ENCODE data around the gene SETBP1.

Gene SETBP1

GRCh38 chr18:44677933-44678332 is 2.8 kb upstream of the SETBP1 start:
- H3K27ac ChIP-seq (ENCODE audit: low read depth, low read length, poor library complexity, severe bottlenecking), result no peak overlapping the region
- H3K27me3 ChIP-seq (ENCODE audit: insufficient read depth, low read length), result no peaks in the 10 kb centered on the region
- H3K4me1 ChIP-seq (ENCODE audit: insufficient read depth, low read length, severe bottlenecking), result peaks cover 27% of the 10 kb centered on the region
- TF ChIP-seq CTCF (IDR thresholded peaks at IDR 0.05; ENCODE audit: low read length) (no peak), EZH2 (IDR thresholded peaks at IDR 0.05; ENCODE audit: borderline replicate concordance, low read length) (no peak)
- H3K4me2 ChIP-seq (ENCODE audit: low read length), result no peak overlapping the region
- no peaks in the 10 kb centered on the region for H3K9me2 ChIP-seq (ENCODE audit: low read depth, low read length)
- no peak overlapping the region for H3K4me3 ChIP-seq (ENCODE audit: low read depth, low read length, poor library complexity, severe bottlenecking)
- H3K36me3 ChIP-seq (ENCODE audit: insufficient read depth, low read length), result no peaks in the 10 kb centered on the region
- no peak overlapping the region for H2AFZ ChIP-seq (ENCODE audit: low read length)
- H3K9ac ChIP-seq (ENCODE audit: low read length), result no peak overlapping the region
- H3K79me2 ChIP-seq (ENCODE audit: insufficient read depth, low read length), result no peaks in the 10 kb centered on the region
- no peaks in the 10 kb centered on the region for H3F3A ChIP-seq (ENCODE audit: insufficient read depth, low read length)
- no peaks in the 10 kb centered on the region for H3K9me3 ChIP-seq (ENCODE audit: low read length)
- H4K20me1 ChIP-seq (ENCODE audit: insufficient read depth, low read length), result no peaks in the 10 kb centered on the region

- peak overlapping the region; percentile 89 for H3K4me3 ChIP-seq (ENCODE audit: low read depth, low read length, poor library complexity, severe bottlenecking)
- H3K79me2 ChIP-seq (ENCODE audit: insufficient read depth, low read length), result no peaks in the 10 kb centered on the region
- no peaks in the 10 kb centered on the region for H3K36me3 ChIP-seq (ENCODE audit: insufficient read depth, low read length)
- no peaks in the 10 kb centered on the region for H3K9me3 ChIP-seq (ENCODE audit: low read length)
- no peaks in the 10 kb centered on the region for H3F3A ChIP-seq (ENCODE audit: insufficient read depth, low read length)
- H3K9me2 ChIP-seq (ENCODE audit: low read depth, low read length), result no peaks in the 10 kb centered on the region
- H3K27me3 ChIP-seq (ENCODE audit: insufficient read depth, low read length), result no peaks in the 10 kb centered on the region
- H4K20me1 ChIP-seq (ENCODE audit: insufficient read depth, low read length), result no peaks in the 10 kb centered on the region
- TF ChIP-seq CTCF (IDR thresholded peaks at IDR 0.05; ENCODE audit: low read length) (no peak), EZH2 (IDR thresholded peaks at IDR 0.05; ENCODE audit: borderline replicate concordance, low read length) (no peak)
- peaks cover 34% of the 10 kb centered on the region for H3K4me1 ChIP-seq (ENCODE audit: insufficient read depth, low read length, severe bottlenecking)
- H3K9ac ChIP-seq (ENCODE audit: low read length), result no peak overlapping the region; the same call in 1 of the 2 replicates
- H3K4me2 ChIP-seq (ENCODE audit: low read length), result peak overlapping the region; percentile 75
- H3K27ac ChIP-seq (ENCODE audit: low read depth, low read length, poor library complexity, severe bottlenecking), result no peak overlapping the region
- H2AFZ ChIP-seq (ENCODE audit: low read length), result peak overlapping the region; percentile 28; the same call in 1 of the 2 replicates
Observed at GRCh38 chr18:44678725-44679055, 2.0 kb upstream of the SETBP1 start.

GRCh38 chr18:44679056-44679913 is 1.4 kb upstream of the SETBP1 start:
- H3K9ac ChIP-seq (ENCODE audit: low read length), result peak overlapping the region; percentile 86

More at GRCh38 chr18:44679056-44679913, 1.4 kb upstream of the SETBP1 start:
- no peaks in the 10 kb centered on the region for H3F3A ChIP-seq (ENCODE audit: insufficient read depth, low read length)
- H3K4me3 ChIP-seq (ENCODE audit: low read depth, low read length, poor library complexity, severe bottlenecking), result peak overlapping the region; percentile 89
- H3K27me3 ChIP-seq (ENCODE audit: insufficient read depth, low read length), result no peaks in the 10 kb centered on the region
- no peaks in the 10 kb centered on the region for H3K9me3 ChIP-seq (ENCODE audit: low read length)
- no peaks in the 10 kb centered on the region for H3K36me3 ChIP-seq (ENCODE audit: insufficient read depth, low read length)
- H3K9me2 ChIP-seq (ENCODE audit: low read depth, low read length), result no peaks in the 10 kb centered on the region
- peaks cover 34% of the 10 kb centered on the region for H3K4me1 ChIP-seq (ENCODE audit: insufficient read depth, low read length, severe bottlenecking)
- peak overlapping the region; percentile 75 for H3K4me2 ChIP-seq (ENCODE audit: low read length)
- H3K79me2 ChIP-seq (ENCODE audit: insufficient read depth, low read length), result no peaks in the 10 kb centered on the region
- no peak for TF ChIP-seq EZH2 (IDR thresholded peaks at IDR 0.05; ENCODE audit: borderline replicate concordance, low read length)
- peak; percentile 65 for TF ChIP-seq CTCF (IDR thresholded peaks at IDR 0.05; ENCODE audit: low read length)
- H4K20me1 ChIP-seq (ENCODE audit: insufficient read depth, low read length), result no peaks in the 10 kb centered on the region
- H2AFZ ChIP-seq (ENCODE audit: low read length), result no peak overlapping the region
- peak overlapping the region; percentile 58 for H3K27ac ChIP-seq (ENCODE audit: low read depth, low read length, poor library complexity, severe bottlenecking)
